Caco-2 (cell line): ENCODE results near the gene CLDND1. TPM values are rescaled to one million over a fixed set of nuclear protein-coding genes. Genes with fewer than 3 reads are reported as not detected.
"Not testable (repeated sequence)": the region's sequence is repeated elsewhere in the genome, so short reads cannot be mapped to it uniquely, and the experiment has no call there.

Experiments
- BruUV-seq: library from RNA; stranded (reverse); fragments of 400-500 nt; replicated peaks from 2 replicates; lab custom pipeline; 2021; lab: Mats Ljungman, UMichigan
- CTCF ChIA-PET: fragments of 300-600 bp; sonication (Branson Sonifier 250); formaldehyde crosslinking; loops from one replicate; lab custom pipeline; 2022; ENCODE audit warnings: antibody characterized with exemption; lab: Charles Lee
- POLR2A ChIA-PET: fragments of 300-600 bp; sonication (Branson Sonifier 250); formaldehyde crosslinking; loops from one replicate; lab custom pipeline; 2022; ENCODE audit warnings: antibody characterized with exemption; lab: Charles Lee
- DNase-seq, 2 experiments: peaks; one replicate each; pipeline versions ENCODE4 v3.0.0 to v3.0.0-alpha.2; 2020 to 2022
- H3K27me3 ChIP-seq: replicated peaks from 2 replicates; pipeline ENCODE4 v1.6.0; 2011; ENCODE audit warnings: low read length; ENCODE audit not compliant: control insufficient read depth, insufficient read depth
- H3K36me3 ChIP-seq: 2 replicates; pipeline ENCODE4 v1.5.1; 2011; ENCODE audit warnings: low read length; ENCODE audit not compliant: control insufficient read depth, insufficient read depth
- H3K4me1 ChIP-seq: fragments of 250-450 bp; sonication (Bioruptor Pico); 2 replicates; pipeline ENCODE4 v1.5.1; 2020; ENCODE audit warnings: mild to moderate bottlenecking
- H3K4me3 ChIP-seq: 2 replicates; pipeline ENCODE4 v1.5.1; 2011; ENCODE audit warnings: low read depth, mild to moderate bottlenecking, control low read depth, low read length
- H3K9me3 ChIP-seq: fragments of 250-450 bp; sonication (Bioruptor Pico); 2 replicates; pipeline ENCODE4 v1.5.1; 2020; ENCODE audit warnings: mild to moderate bottlenecking, moderate library complexity
- H3K27ac Mint-ChIP-seq: one replicate; pipeline ENCODE4 v1.8.0; 2022; ENCODE audit warnings: mixed read lengths; ENCODE audit not compliant: unreplicated experiment
- H3K27me3 Mint-ChIP-seq: one replicate; pipeline ENCODE4 v1.8.0; 2022; ENCODE audit warnings: mixed read lengths; ENCODE audit not compliant: insufficient read depth, unreplicated experiment
- H3K36me3 Mint-ChIP-seq: one replicate; pipeline ENCODE4 v1.8.0; 2022; ENCODE audit warnings: mild to moderate bottlenecking, mixed read lengths; ENCODE audit not compliant: insufficient read depth, unreplicated experiment
- H3K4me1 Mint-ChIP-seq: one replicate; pipeline ENCODE4 v1.8.0; 2022; ENCODE audit warnings: low read depth, mixed read lengths; ENCODE audit not compliant: unreplicated experiment
- H3K4me3 Mint-ChIP-seq: one replicate; pipeline ENCODE4 v1.8.0; 2022; ENCODE audit warnings: mild to moderate bottlenecking, moderate library complexity, mixed read lengths; ENCODE audit not compliant: unreplicated experiment
- H3K9me3 Mint-ChIP-seq: one replicate; pipeline ENCODE4 v1.8.0; 2022; ENCODE audit warnings: mixed read lengths; ENCODE audit not compliant: unreplicated experiment
- CTCF ChIP-seq, 2 experiments: fragments of 200-600 bp in 1 of 2; IDR thresholded peaks; 1 replicate in 1 of 2; 2 replicates in 1 of 2; pipeline versions ENCODE4 v1.5.1 to v1.8.0; 2011 to 2022; ENCODE audit warnings: antibody characterized with exemption in 1 of 2, control low read depth in 1 of 2, inconsistent platforms in 1 of 2, low read depth in 1 of 2, low read length in 1 of 2, mild to moderate bottlenecking in 1 of 2, moderate library complexity in 1 of 2; ENCODE audit not compliant: insufficient read depth in 1 of 2, severe bottlenecking in 1 of 2, unreplicated experiment in 1 of 2
- intact Hi-C: fragments of 100-400 bp; cut with micrococcal nuclease; formaldehyde crosslinking; loops from one replicate; pipeline ENCODE4 v1.10.0; 2022; ENCODE audit not compliant: unreplicated experiment
- total RNA-seq: library from RNA; stranded (reverse); gene quantifications from 2 replicates; pipeline ENCODE4 v1.2.3, GENCODE V29; 2022

Gene CLDND1
- total RNA-seq, 1 experiment from 2014 or later: 56.0 TPM

DNA sequence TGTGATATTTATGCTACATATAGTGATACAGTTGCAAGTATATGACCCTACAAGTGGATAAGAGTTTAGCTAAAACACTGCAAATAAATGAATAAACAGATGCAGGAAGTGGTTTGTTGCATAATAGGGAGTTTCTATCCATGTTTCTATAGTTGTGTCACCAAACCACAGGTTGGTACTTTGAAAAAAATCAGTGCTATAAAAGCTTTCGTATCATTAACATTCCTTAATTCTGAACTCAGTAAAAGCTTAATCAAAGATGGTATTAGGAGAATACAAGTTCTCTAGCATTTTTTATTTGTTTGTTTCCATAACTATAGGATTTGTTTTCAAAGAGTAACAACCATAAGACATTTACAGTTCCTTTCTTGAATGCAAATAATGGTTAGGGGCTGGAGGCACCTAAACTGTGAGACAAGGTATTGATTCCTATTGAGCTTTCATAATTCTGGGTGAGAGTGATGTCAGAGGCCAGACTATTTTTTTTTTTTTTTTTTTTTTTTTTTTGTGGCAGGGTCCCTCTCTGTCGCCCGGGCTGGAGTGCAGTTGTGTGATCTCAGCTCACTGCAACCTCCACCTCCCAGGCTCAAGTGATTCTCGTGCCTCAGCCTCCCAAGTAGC is 41.1 kb upstream of the CLDND1 start:
- BruUV-seq: no TSS peak
- Mint-ChIP-seq H3K27me3 (no peaks in the 10 kb centered on the region), H3K36me3 (no peaks in the 10 kb centered on the region), H3K9me3 (no peaks in the 10 kb centered on the region), H3K27ac (no peak overlapping the region), H3K4me3 (no peak overlapping the region), H3K4me1 (no peaks in the 10 kb centered on the region)
- ChIA-PET POLR2A (interaction anchor here (0.6 kb wide), 1 partner anchor 330 kb away, joined by 10 read pairs; no protein-coding TSS in a partner anchor), CTCF (interaction anchor here (0.6 kb wide), 1 partner anchor 180 kb away, joined by 10 read pairs; no protein-coding TSS in a partner anchor)
- no peaks in the 10 kb centered on the region for H3K36me3 ChIP-seq
- no peak for DNase-seq
- no peaks in the 10 kb centered on the region for H3K9me3 ChIP-seq
- no peaks in the 10 kb centered on the region for H3K4me1 ChIP-seq
- H3K27me3 ChIP-seq: no peaks in the 10 kb centered on the region
- no peak overlapping the region for H3K4me3 ChIP-seq
- no peak for TF ChIP-seq CTCF (IDR thresholded peaks at IDR 0.05; ENCODE audit: insufficient read depth in 1 of 2, low read depth in 1 of 2, low read length in 1 of 2, severe bottlenecking in 1 of 2, unreplicated experiment in 1 of 2)
- intact Hi-C loops: no loop called here

DNA sequence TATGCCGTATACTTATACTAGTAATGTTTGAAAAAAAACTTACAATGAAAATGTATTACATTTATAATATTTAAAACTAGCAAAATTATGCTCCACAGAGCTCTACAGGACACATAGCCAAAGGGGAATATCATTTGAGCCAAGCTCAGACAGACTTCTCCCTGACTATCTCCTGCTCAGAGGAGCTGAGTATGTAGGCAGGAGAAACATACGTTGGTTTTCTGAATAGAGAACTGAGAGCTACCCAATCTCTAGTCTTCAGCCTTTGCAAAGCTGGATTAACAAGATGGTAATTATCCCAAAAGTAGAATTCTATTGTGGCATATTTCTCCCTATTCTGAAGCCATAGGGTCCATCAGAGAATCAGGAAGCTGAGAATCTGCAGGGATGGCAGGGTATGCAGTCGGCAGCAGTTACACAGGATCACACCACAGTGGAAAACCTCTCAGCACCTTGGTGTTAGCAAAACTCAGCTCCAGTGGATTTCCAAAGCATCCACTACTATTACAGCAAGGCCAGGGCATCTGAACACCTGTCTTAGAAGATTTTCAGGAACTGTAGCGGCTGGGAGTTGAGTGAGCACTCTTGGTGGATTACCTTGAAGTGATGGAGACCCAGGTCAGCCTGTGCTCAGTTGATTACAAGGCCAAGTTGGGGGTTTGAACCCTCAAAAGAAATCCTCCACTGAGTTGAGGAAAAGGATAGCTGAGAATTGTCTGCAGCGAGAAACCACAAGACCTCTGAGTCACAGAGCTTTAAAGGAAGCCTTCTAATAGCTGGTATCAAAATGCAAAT is 39.2 kb upstream of the CLDND1 start:
- Mint-ChIP-seq H3K36me3 (no peaks in the 10 kb centered on the region), H3K27ac (no peak overlapping the region), H3K9me3 (no peaks in the 10 kb centered on the region), H3K27me3 (peaks cover 3% of the 10 kb centered on the region), H3K4me3 (no peak overlapping the region), H3K4me1 (no peaks in the 10 kb centered on the region)
- DNase-seq: no peak
- no peak for TF ChIP-seq CTCF (IDR thresholded peaks at IDR 0.05; ENCODE audit: insufficient read depth in 1 of 2, low read depth in 1 of 2, low read length in 1 of 2, severe bottlenecking in 1 of 2, unreplicated experiment in 1 of 2)
- intact Hi-C loops: no loop called here
- CTCF ChIA-PET: no interaction called here
- Histone ChIP-seq H3K9me3 (no peaks in the 10 kb centered on the region), H3K4me1 (no peaks in the 10 kb centered on the region), H3K27me3 (no peaks in the 10 kb centered on the region), H3K4me3 (no peak overlapping the region), H3K36me3 (no peaks in the 10 kb centered on the region)
- no TSS peak for BruUV-seq
- POLR2A ChIA-PET: no interaction called here

GRCh38 chr3:98560911-98561310 is 38.2 kb upstream of the CLDND1 start:
- DNase-seq: no peak
- no peaks in the 10 kb centered on the region for H3K36me3 Mint-ChIP-seq
- Histone ChIP-seq H3K4me1 (no peaks in the 10 kb centered on the region), H3K27me3 (no peaks in the 10 kb centered on the region), H3K9me3 (no peaks in the 10 kb centered on the region), H3K36me3 (no peaks in the 10 kb centered on the region), H3K4me3 (no peak overlapping the region)
- H3K4me3 Mint-ChIP-seq: no peak overlapping the region
- POLR2A ChIA-PET: no interaction called here
- TF ChIP-seq CTCF (IDR thresholded peaks at IDR 0.05; ENCODE audit: insufficient read depth in 1 of 2, low read depth in 1 of 2, low read length in 1 of 2, severe bottlenecking in 1 of 2, unreplicated experiment in 1 of 2): no peak
- CTCF ChIA-PET: no interaction called here
- no peaks in the 10 kb centered on the region for H3K9me3 Mint-ChIP-seq
- intact Hi-C loops: no loop called here
- no peaks in the 10 kb centered on the region for H3K4me1 Mint-ChIP-seq
- H3K27me3 Mint-ChIP-seq: peaks cover 3% of the 10 kb centered on the region
- H3K27ac Mint-ChIP-seq: no peak overlapping the region
- no TSS peak for BruUV-seq

- H3K27ac Mint-ChIP-seq, H3K4me1 Mint-ChIP-seq, DNase-seq, POLR2A ChIA-PET, H3K27me3 ChIP-seq, H3K9me3 Mint-ChIP-seq, H3K36me3 Mint-ChIP-seq, H3K36me3 ChIP-seq, H3K4me3 ChIP-seq, H3K4me1 ChIP-seq, H3K27me3 Mint-ChIP-seq, intact Hi-C loops, H3K9me3 ChIP-seq, BruUV-seq, H3K4me3 Mint-ChIP-seq, CTCF ChIA-PET: not testable (repeated sequence)
Measured at GRCh38 chr3:98559769-98560168, 37.1 kb upstream of the CLDND1 start.
